Smooth muscle cell (in vitro differentiated cells): Measurements from ENCODE around the gene NOS2. TPM values are rescaled to one million over a fixed set of nuclear protein-coding genes. Genes with fewer than 3 reads are reported as not detected.

Experiments used
- DNase-seq: peaks from one replicate; lab custom pipeline; 2025; ENCODE audit not compliant: unreplicated experiment; lab: John Stamatoyannopoulos, UW
- H2AFZ ChIP-seq: fragments of 200-600 bp; sonication (generic); 2 replicates; pipeline ENCODE4 v1.6.0; 2016; ENCODE audit warnings: antibody characterized with exemption, low read depth, mild to moderate bottlenecking
- H3F3A ChIP-seq: fragments of 200-600 bp; sonication (generic); 2 replicates; pipeline ENCODE4 v1.6.0; 2017; ENCODE audit warnings: antibody characterized with exemption, low read depth
- H3K27ac ChIP-seq: fragments of 200-600 bp; sonication (generic); 2 replicates; pipeline ENCODE4 v1.5.1; 2016; ENCODE audit warnings: low read depth, mild to moderate bottlenecking
- H3K27me3 ChIP-seq: fragments of 200-600 bp; sonication (generic); 2 replicates; pipeline ENCODE4 v1.6.1; 2016; ENCODE audit warnings: low read depth, mild to moderate bottlenecking
- H3K36me3 ChIP-seq: fragments of 200-600 bp; sonication (generic); 2 replicates; pipeline ENCODE4 v1.5.1; 2016; ENCODE audit warnings: low read depth
- H3K4me1 ChIP-seq: fragments of 200-600 bp; sonication (generic); 2 replicates; pipeline ENCODE4 v1.5.1; 2016; ENCODE audit warnings: low read depth
- H3K4me2 ChIP-seq: fragments of 200-600 bp; sonication (generic); 2 replicates; pipeline ENCODE4 v1.6.0; 2016; ENCODE audit warnings: mild to moderate bottlenecking
- H3K4me3 ChIP-seq: fragments of 200-600 bp; sonication (generic); 2 replicates; pipeline ENCODE4 v1.5.1; 2016; ENCODE audit warnings: mild to moderate bottlenecking
- H3K79me2 ChIP-seq: fragments of 200-600 bp; sonication (generic); 2 replicates; pipeline ENCODE4 v1.6.0; 2016; ENCODE audit warnings: low read depth, mild to moderate bottlenecking
- H3K9ac ChIP-seq: fragments of 200-600 bp; sonication (generic); 2 replicates; pipeline ENCODE4 v1.6.0; 2016; ENCODE audit warnings: low read depth
- H3K9me3 ChIP-seq: fragments of 200-600 bp; sonication (generic); replicated peaks from 2 replicates; pipeline ENCODE4 v1.5.1; 2016; ENCODE audit warnings: low read depth
- H4K20me1 ChIP-seq: fragments of 200-600 bp; sonication (generic); 2 replicates; pipeline ENCODE4 v1.6.0; 2016; ENCODE audit warnings: low read depth
- WGBS: methylation state at CpG from one replicate; pipeline ENCODE4 v1.1.7; 2016; ENCODE audit warnings: low lambda C conversion rate; 5-methylcytosine and 5-hydroxymethylcytosine counted together
- polyA plus RNA-seq: library from polyadenylated mRNA; unstranded; fragments of >200 nt; fragmentation: Nextera tagmentation; extraction: Ambion mirVana; gene quantifications from 2 replicates; pipeline ENCODE4 v1.2.1, GENCODE V29; 2016
- total RNA-seq: library from RNA; depleted of rRNA; stranded (reverse); fragments of >200 nt; gene quantifications from 2 replicates; pipeline ENCODE4 v1.2.3, GENCODE V29; 2014
- TF ChIP-seq, protein P1 (sequence below): fragments of 200-600 bp; sonication (generic); IDR thresholded peaks from 2 replicates; pipeline ENCODE4 v1.5.1; 2017; ENCODE audit warnings: borderline replicate concordance, mild to moderate bottlenecking, antibody characterized with exemption; ENCODE audit not compliant: insufficient read depth, poor library complexity, severe bottlenecking

Gene NOS2
- total and polyA plus RNA-seq, 2 experiments from 2014 or later = 0.16 TPM; not detected in 1

DNA sequence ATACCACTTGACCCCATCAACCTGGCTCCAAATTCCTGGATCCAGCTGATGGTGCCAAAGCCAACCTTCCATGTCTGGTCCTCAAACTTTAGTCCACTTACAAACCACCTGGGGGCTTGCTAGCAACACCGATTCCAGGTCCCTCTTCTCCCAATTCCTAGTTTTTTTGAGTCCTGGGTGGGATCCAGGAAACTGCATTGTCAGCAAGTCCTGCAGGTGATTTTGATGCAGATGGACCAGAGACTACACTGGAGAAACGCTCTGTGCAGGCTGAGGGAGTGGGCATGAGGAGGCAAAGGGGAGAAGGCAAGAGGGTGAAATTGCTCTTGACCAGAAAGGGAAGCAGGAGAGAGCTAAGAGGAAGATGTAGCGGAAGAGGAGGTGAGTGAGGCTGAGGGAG, 21.0 kb upstream of the NOS2 start:
- Histone ChIP-seq H3K79me2 (no peaks in the 10 kb centered on the region), H3K9me3 (no peaks in the 10 kb centered on the region), H3K4me3 (no peak overlapping the region), H3K4me2 (no peak overlapping the region), H3K9ac (no peak overlapping the region), H3K27me3 (no peaks in the 10 kb centered on the region), H4K20me1 (no peaks in the 10 kb centered on the region), H3K36me3 (no peaks in the 10 kb centered on the region), H3K4me1 (peaks cover 4% of the 10 kb centered on the region), H3K27ac (no peak overlapping the region), H3F3A (no peaks in the 10 kb centered on the region), H2AFZ (no peak overlapping the region)
- WGBS = 84% methylated on average over 3 of the region's 3 CpGs
- no peak for DNase-seq
- TF ChIP-seq, protein P1, sequence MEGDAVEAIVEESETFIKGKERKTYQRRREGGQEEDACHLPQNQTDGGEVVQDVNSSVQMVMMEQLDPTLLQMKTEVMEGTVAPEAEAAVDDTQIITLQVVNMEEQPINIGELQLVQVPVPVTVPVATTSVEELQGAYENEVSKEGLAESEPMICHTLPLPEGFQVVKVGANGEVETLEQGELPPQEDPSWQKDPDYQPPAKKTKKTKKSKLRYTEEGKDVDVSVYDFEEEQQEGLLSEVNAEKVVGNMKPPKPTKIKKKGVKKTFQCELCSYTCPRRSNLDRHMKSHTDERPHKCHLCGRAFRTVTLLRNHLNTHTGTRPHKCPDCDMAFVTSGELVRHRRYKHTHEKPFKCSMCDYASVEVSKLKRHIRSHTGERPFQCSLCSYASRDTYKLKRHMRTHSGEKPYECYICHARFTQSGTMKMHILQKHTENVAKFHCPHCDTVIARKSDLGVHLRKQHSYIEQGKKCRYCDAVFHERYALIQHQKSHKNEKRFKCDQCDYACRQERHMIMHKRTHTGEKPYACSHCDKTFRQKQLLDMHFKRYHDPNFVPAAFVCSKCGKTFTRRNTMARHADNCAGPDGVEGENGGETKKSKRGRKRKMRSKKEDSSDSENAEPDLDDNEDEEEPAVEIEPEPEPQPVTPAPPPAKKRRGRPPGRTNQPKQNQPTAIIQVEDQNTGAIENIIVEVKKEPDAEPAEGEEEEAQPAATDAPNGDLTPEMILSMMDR = no peak

DNA sequence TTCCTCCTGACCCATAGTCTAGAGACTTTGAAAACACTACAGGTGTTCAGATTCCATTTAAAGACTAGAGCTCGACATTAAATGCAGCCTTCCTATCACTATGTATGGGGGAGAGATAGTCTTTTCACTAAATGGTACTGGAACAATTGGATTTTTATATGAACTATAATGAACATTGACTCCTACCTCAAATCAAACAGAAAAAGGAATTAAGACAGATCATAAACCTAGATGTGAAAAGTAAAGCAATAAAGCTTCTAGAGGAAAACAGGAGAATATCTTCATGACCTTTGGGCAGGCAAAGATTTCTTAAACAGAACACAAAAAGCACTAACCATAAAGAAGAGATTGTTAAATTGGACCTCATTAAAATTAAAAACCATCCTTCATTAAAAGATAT, 18.8 kb upstream of the NOS2 start:
- Histone ChIP-seq H3K9ac (no peak overlapping the region), H3K9me3 (no peaks in the 10 kb centered on the region), H3K27me3 (no peaks in the 10 kb centered on the region), H3K4me2 (no peak overlapping the region), H3K4me1 (peaks cover 4% of the 10 kb centered on the region), H2AFZ (no peak overlapping the region), H3F3A (no peaks in the 10 kb centered on the region), H4K20me1 (no peaks in the 10 kb centered on the region), H3K4me3 (no peak overlapping the region), H3K27ac (no peak overlapping the region), H3K36me3 (no peaks in the 10 kb centered on the region), H3K79me2 (no peaks in the 10 kb centered on the region)
- no peak for DNase-seq
- whole genome bisulfite sequencing = 83% methylated on average over 1 of the region's 1 CpG
- TF ChIP-seq, protein P1 = no peak

DNA sequence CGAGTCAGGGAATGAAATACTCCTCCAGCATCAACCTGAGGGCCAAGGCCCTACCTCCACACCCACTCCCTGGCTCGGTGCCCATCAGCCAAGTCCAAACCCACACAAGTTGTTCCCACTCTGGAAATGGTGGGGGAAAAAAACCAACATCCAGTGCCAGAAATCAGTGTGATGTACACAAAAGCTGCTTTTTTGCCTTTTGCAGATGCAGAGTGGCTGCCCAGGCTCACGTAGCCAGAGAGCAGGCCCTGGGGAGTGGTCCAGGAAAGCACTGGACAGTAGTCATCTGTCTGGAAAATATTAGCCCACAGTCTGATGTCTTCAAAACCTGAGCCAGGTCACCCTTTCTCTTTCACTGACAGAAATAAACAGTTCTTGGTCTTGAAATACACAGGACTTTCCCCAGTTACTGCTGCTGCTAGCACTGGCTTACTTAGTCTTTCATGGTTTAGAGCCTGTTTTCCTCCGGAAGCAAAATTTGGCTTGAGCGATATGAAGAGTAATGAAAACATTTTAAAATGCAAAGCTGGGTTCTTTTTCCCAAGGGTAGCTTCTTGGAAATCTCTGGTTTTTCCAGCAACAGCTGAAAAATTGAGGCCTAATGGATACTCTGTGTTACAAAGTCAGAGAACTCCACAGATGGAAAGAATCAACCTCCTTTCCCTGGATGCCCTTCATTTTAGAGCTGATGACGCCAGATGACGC, 18.2 kb upstream of the NOS2 start:
- H3F3A ChIP-seq = no peaks in the 10 kb centered on the region
- no peaks in the 10 kb centered on the region for H3K79me2 ChIP-seq
- peaks cover 4% of the 10 kb centered on the region for H3K4me1 ChIP-seq
- TF ChIP-seq, protein P1 = no peak
- H4K20me1 ChIP-seq = no peaks in the 10 kb centered on the region
- no peak overlapping the region for H3K4me2 ChIP-seq
- no peaks in the 10 kb centered on the region for H3K36me3 ChIP-seq
- no peak overlapping the region for H2AFZ ChIP-seq
- 92% methylated on average over 7 of the region's 7 CpGs for whole genome bisulfite sequencing
- H3K4me3 ChIP-seq = no peak overlapping the region
- no peaks in the 10 kb centered on the region for H3K27me3 ChIP-seq
- no peak overlapping the region for H3K9ac ChIP-seq
- H3K27ac ChIP-seq = no peak overlapping the region
- H3K9me3 ChIP-seq = no peaks in the 10 kb centered on the region
- DNase-seq = no peak

DNA sequence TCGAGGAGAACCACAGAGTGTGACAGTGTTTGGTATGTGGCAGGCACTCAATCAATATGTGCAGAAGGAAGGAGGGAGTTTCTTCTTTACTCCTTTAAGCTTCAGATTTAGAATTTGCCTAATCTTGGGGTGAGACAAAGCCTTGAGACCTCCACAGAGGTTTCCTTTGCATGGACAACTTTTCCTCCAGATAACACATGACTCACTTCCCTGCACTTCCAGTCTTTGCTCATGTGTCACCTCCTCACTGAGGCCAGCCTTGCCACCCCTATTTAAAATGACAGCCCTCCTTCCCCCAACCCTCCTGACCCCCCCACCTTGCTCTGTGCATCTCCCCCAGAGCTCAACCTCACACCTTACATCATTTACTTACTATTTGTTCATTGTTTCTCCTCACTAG, 17.4 kb upstream of the NOS2 start:
- no peak overlapping the region for H3K4me2 ChIP-seq
- peaks cover 4% of the 10 kb centered on the region for H3K4me1 ChIP-seq
- no peak overlapping the region for H3K4me3 ChIP-seq
- no peaks in the 10 kb centered on the region for H3K36me3 ChIP-seq
- 68% methylated on average over 1 of the region's 1 CpG for WGBS
- DNase-seq = no peak
- TF ChIP-seq, protein P1 = no peak
- no peak overlapping the region for H3K9ac ChIP-seq
- H4K20me1 ChIP-seq = no peaks in the 10 kb centered on the region
- H3K9me3 ChIP-seq = no peaks in the 10 kb centered on the region
- H2AFZ ChIP-seq = no peak overlapping the region
- no peak overlapping the region for H3K27ac ChIP-seq
- no peaks in the 10 kb centered on the region for H3K27me3 ChIP-seq
- no peaks in the 10 kb centered on the region for H3F3A ChIP-seq
- no peaks in the 10 kb centered on the region for H3K79me2 ChIP-seq
